ENCODE data around the gene NNMT.

DNA sequence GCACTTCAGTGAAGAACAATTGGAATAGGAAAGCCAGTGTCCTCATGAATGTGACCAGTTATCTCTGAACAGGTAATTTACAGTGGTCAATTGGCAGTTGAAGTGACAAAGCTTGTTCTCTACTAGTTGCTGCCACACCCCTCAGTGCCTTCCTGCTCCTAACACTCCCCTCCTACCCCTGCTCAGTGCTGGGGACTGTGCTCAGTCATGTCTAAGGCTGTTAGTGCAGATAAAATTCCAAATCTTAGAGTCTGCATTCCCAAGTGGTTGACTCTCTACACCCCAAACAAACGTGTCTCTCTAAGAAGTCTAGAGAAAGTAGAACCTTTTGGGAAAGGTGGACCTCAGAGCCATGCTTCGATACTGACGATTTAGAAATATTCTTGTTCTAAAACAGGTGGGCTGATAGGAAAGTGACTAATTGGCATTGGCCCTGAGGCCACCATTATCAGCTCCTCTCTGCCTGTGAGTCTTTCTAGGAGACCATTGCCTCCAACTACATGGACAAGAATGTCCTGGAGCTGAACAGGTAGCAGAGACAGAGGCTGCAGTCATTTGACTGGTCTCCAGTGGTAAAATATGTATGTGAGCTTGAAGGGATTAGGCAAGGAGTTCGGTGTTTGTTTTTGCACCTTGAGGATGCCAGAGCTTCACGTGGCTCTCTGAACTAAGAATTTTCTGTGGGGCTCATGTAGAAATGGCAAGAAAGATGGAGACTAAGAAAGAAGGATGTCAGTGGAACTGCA, 22.1 kb upstream of the NNMT start:
- TF ChIP-seq, protein P1, sequence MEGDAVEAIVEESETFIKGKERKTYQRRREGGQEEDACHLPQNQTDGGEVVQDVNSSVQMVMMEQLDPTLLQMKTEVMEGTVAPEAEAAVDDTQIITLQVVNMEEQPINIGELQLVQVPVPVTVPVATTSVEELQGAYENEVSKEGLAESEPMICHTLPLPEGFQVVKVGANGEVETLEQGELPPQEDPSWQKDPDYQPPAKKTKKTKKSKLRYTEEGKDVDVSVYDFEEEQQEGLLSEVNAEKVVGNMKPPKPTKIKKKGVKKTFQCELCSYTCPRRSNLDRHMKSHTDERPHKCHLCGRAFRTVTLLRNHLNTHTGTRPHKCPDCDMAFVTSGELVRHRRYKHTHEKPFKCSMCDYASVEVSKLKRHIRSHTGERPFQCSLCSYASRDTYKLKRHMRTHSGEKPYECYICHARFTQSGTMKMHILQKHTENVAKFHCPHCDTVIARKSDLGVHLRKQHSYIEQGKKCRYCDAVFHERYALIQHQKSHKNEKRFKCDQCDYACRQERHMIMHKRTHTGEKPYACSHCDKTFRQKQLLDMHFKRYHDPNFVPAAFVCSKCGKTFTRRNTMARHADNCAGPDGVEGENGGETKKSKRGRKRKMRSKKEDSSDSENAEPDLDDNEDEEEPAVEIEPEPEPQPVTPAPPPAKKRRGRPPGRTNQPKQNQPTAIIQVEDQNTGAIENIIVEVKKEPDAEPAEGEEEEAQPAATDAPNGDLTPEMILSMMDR (IDR thresholded peaks at IDR 0.05; ENCODE audit: low read length), result no peak
- TF ChIP-seq EZH2 (IDR thresholded peaks at IDR 0.05; ENCODE audit: borderline replicate concordance, low read length), result no peak
